ENCODE measurements around the gene MTARC2. TPM values are rescaled to one million over a fixed set of nuclear protein-coding genes. Genes with fewer than 3 reads are reported as not detected.

The MTARC2 gene
- total and polyA plus RNA-seq, 2 of the 4 experiments (the other 2 are of a cell fraction) = 0.36 to 2.6 TPM

GRCh38 chr1:220750131-220750515, 2.0 kb downstream of the MTARC2 start:
- Histone ChIP-seq H3K27ac (ENCODE audit: insufficient read depth, low read length) (no peak overlapping the region), H2BK5ac (ENCODE audit: low read depth, low read length, poor library complexity, severe bottlenecking) (no peak overlapping the region), H4K20me1 (ENCODE audit: insufficient read depth, low read length) (no peaks in the 10 kb centered on the region), H2BK120ac (ENCODE audit: low read depth, low read length) (no peak overlapping the region), H2AK5ac (ENCODE audit: low read depth, low read length) (no peak overlapping the region), H3K9me3 (ENCODE audit: control insufficient read depth, insufficient read depth, low read length) (no peaks in the 10 kb centered on the region), H3K56ac (ENCODE audit: extremely low read depth, insufficient read depth, low read length) (no peak overlapping the region), H3K4ac (ENCODE audit: low read depth, low read length) (no peak overlapping the region), H2BK15ac (ENCODE audit: low read depth, low read length) (no peak overlapping the region), H4K91ac (ENCODE audit: insufficient read depth, low read depth, low read length) (no peak overlapping the region), H3K27me3 (ENCODE audit: control insufficient read depth, insufficient read depth, low read length) (no peaks in the 10 kb centered on the region), H3K14ac (replicated peaks; ENCODE audit: low read depth, low read length) (no peak overlapping the region), H4K8ac (ENCODE audit: low read depth in 2 of 2, low read length in 2 of 2) (no peak overlapping the region), H3K4me3 (ENCODE audit: insufficient read depth, low read depth, low read length) (no peak overlapping the region), H3K18ac (ENCODE audit: low read depth, low read length) (no peak overlapping the region), H2AK9ac (replicated peaks; ENCODE audit: low read depth, low read length, poor library complexity) (no peak overlapping the region), H3K9me1 (ENCODE audit: insufficient read depth, low read length) (no peaks in the 10 kb centered on the region; the same call in 1 of the 2 replicates), H3K36me3 (ENCODE audit: control insufficient read depth, insufficient read depth, low read length) (no peaks in the 10 kb centered on the region), H3K4me1 (ENCODE audit: control insufficient read depth, insufficient read depth, low read length) (peaks cover 2% of the 10 kb centered on the region; the same call in 1 of the 2 replicates), H2BK20ac (ENCODE audit: low read depth, low read length) (no peak overlapping the region), H3K79me1 (ENCODE audit: low read depth in 1 of 2, low read length in 2 of 2) (peaks cover 3 to 6% of the 10 kb centered on the region in 2 experiments; a peak in 2 of 4 replicates), H3K23ac (ENCODE audit: low read depth, low read length) (no peak overlapping the region), H4K5ac (ENCODE audit: low read depth, low read length) (no peak overlapping the region), H3K9ac (ENCODE audit: low read depth, low read length) (no peak overlapping the region), H2AFZ (replicated peaks; ENCODE audit: low read length, poor library complexity) (no peak overlapping the region), H3K4me2 (ENCODE audit: low read depth, low read length) (no peak overlapping the region)
- ATAC-seq (ENCODE audit: low read depth) = no peak
- whole genome bisulfite sequencing, 2 experiments (ENCODE audit: extremely low coverage in 2 of 2, insufficient read length in 1 of 2) = 67% methylated on average over 1 of the region's 6 CpGs; no CpG with 5 or more reads in 1 of the 2 experiments
- DNase-seq = no peak
- TF ChIP-seq SMC3 (IDR thresholded peaks at IDR 0.05; ENCODE audit: low read depth, low read length) (no peak), RCOR1 (IDR thresholded peaks at IDR 0.05; ENCODE audit: insufficient replicate concordance, low read length) (no peak), USF2 (IDR thresholded peaks at IDR 0.05; ENCODE audit: low read depth, low read length) (no peak), RFX5 (IDR thresholded peaks at IDR 0.05; ENCODE audit: low read depth, low read length) (no peak), CEBPB (IDR thresholded peaks at IDR 0.05; ENCODE audit: low read depth, low read length) (no peak), CHD1 (IDR thresholded peaks at IDR 0.05; ENCODE audit: low read depth, low read length) (no peak), POLR2A (IDR thresholded peaks at IDR 0.05; ENCODE audit: low read depth, low read length) (no peak), CTCF (conservative IDR thresholded peaks at IDR 0.05; ENCODE audit: low read depth, low read length) (no peak), FOS (IDR thresholded peaks at IDR 0.05; ENCODE audit: low read depth, low read length) (no peak)
- CTCF ChIA-PET = interaction anchor here (3.8 kb wide), 1 partner anchor 26 kb away, joined by 19 read pairs; no protein-coding TSS in a partner anchor
- POLR2A ChIA-PET (ENCODE audit: unreplicated experiment) = no interaction called here
- BruUV-seq (replicated peaks) = no TSS peak
- dilution Hi-C loops (cut with HindIII; ENCODE audit: low sequenced_read_pairs, unreplicated experiment) = no loop called here
- intact Hi-C loops (cut with micrococcal nuclease) = no loop called here
- in situ Hi-C loops (cut with MboI; ENCODE audit: low sequenced_read_pairs) = no loop called here
